Ishikawa (cell line): Measurements from ENCODE around the gene GFRA1.

Experiments used
- CEBPB ChIP-seq: IDR thresholded peaks from 2 replicates; pipeline ENCODE4 v1.6.1; 2012
- CREB1 ChIP-seq: IDR thresholded peaks from 2 replicates; pipeline ENCODE4 v1.6.1; 2012; ENCODE audit warnings: low read depth
- USF1 ChIP-seq: IDR thresholded peaks from 2 replicates; pipeline ENCODE4 v1.6.1; 2012
- YY1 ChIP-seq: IDR thresholded peaks from 2 replicates; pipeline ENCODE4 v1.6.1; 2012; ENCODE audit warnings: low read depth
- ZBTB7A ChIP-seq: IDR thresholded peaks from 2 replicates; pipeline ENCODE4 v1.6.1; 2012; ENCODE audit warnings: low read depth
- TF ChIP-seq, protein P1 (sequence below): IDR thresholded peaks from 2 replicates; pipeline ENCODE4 v1.6.1; 2012; ENCODE audit warnings: low read depth, mild to moderate bottlenecking

- TF ChIP-seq, protein P1, sequence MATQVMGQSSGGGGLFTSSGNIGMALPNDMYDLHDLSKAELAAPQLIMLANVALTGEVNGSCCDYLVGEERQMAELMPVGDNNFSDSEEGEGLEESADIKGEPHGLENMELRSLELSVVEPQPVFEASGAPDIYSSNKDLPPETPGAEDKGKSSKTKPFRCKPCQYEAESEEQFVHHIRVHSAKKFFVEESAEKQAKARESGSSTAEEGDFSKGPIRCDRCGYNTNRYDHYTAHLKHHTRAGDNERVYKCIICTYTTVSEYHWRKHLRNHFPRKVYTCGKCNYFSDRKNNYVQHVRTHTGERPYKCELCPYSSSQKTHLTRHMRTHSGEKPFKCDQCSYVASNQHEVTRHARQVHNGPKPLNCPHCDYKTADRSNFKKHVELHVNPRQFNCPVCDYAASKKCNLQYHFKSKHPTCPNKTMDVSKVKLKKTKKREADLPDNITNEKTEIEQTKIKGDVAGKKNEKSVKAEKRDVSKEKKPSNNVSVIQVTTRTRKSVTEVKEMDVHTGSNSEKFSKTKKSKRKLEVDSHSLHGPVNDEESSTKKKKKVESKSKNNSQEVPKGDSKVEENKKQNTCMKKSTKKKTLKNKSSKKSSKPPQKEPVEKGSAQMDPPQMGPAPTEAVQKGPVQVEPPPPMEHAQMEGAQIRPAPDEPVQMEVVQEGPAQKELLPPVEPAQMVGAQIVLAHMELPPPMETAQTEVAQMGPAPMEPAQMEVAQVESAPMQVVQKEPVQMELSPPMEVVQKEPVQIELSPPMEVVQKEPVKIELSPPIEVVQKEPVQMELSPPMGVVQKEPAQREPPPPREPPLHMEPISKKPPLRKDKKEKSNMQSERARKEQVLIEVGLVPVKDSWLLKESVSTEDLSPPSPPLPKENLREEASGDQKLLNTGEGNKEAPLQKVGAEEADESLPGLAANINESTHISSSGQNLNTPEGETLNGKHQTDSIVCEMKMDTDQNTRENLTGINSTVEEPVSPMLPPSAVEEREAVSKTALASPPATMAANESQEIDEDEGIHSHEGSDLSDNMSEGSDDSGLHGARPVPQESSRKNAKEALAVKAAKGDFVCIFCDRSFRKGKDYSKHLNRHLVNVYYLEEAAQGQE: no peak
- TF ChIP-seq USF1 (no peak), CEBPB (no peak), CREB1 (no peak), YY1 (no peak), ZBTB7A (no peak)
Measured at GRCh38 chr10:116076621-116077020, 196.4 kb downstream of the GFRA1 start.
